Adrenal gland (tissue), 5 donors: ENCODE data around the gene ACAP3.

Experiments
- CTCF ChIP-seq, 6 experiments: fragments of 450-650 bp in 4 of 6; fragments of 200-600 bp in 2 of 6; sonication (generic) in 1 of 6; IDR thresholded peaks; 1 replicate in 5 of 6; 2 replicates in 1 of 6; pipeline versions ENCODE4 v1.5.1 to v1.8.0; 2016 to 2021; ENCODE audit warnings: antibody characterized with exemption in 6 of 6, mild to moderate bottlenecking in 2 of 6, moderate library complexity in 1 of 6
- POLR2A ChIP-seq, 2 donors: fragments of 450-650 bp; IDR thresholded peaks; one replicate each; pipeline ENCODE4 v1.6.1; 2017; ENCODE audit warnings: antibody characterized with exemption in 2 of 2, mild to moderate bottlenecking in 2 of 2, moderate library complexity in 1 of 2
- donor health status: DM: no; HTN: no; CAD: no.

GRCh38 chr1:1259951-1260600 is 47.7 kb downstream of the ACAP3 start:
- TF ChIP-seq CTCF (IDR thresholded peaks at IDR 0.05), result no peak
- TF ChIP-seq POLR2A (IDR thresholded peaks at IDR 0.05), result no peak
